Omental fat pad (tissue), 4 donors: ENCODE data around the gene MC1R. TPM values are rescaled to one million over a fixed set of nuclear protein-coding genes. Genes with fewer than 3 reads are reported as not detected.

Experiments used
- ATAC-seq: fragments of 150-250 bp; one replicate; pipeline ENCODE4 v1.9.1; 2016; ENCODE audit warnings: mild to moderate bottlenecking, moderate library complexity; ENCODE audit not compliant: low FRiP score
- DNase-seq: peaks from one replicate; pipeline ENCODE4 v3.0.0-alpha.2; 2019; ENCODE audit warnings: low spot score
- total RNA-seq, 4 donors: library from RNA; depleted of rRNA; stranded (reverse); fragments of >200 nt; gene quantifications; one replicate each; pipeline ENCODE4 v1.1.0, GENCODE V29; 2016
- TF ChIP-seq, protein P1 (sequence below), 3 donors: fragments of 450-650 bp; IDR thresholded peaks; one replicate each; pipeline ENCODE4 v1.5.1; 2016 to 2017; ENCODE audit warnings: antibody characterized with exemption in 3 of 3, mild to moderate bottlenecking in 3 of 3, moderate library complexity in 2 of 3

Gene MC1R
- total RNA-seq, 4 donors from 2014 or later, result 2.5 to 7.4 (median 6.0) TPM

DNA sequence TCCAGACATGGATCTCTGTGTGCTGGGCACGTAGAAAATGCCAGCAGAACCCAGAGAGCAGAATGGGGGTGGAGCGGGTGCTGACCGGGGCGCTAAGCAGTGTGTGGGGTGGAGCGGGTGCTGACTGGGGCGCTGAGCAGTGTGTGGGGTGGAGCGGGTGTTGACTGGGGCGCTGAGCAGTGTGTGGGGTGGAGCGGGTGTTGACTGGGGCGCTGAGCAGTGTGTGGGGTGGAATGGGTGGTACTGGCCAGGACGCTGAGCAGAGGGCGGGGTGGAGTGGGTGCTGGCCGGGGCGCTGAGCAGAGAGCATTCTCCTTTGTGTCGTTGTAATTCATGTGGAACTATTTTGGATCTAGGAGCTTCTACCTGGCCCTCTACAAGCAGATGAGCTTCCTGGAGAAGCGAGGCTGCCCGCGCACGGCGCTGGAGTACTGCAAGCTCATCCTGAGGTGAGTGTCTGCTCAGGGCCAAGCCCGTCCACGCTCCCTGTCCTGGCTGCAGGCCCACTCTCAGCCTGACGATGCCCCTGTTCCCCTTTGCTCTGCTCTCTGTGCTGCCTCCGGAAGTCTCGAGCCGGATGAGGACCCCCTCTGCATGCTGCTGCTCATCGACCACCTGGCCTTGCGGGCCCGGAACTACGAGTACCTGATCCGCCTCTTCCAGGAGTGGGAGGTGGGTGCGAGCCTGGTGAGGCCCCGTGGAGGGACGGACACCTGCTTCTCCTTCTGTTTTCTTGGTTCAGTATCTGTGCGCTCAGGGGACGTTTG lies 20.3 kb upstream of the MC1R start:
- TF ChIP-seq, protein P1, sequence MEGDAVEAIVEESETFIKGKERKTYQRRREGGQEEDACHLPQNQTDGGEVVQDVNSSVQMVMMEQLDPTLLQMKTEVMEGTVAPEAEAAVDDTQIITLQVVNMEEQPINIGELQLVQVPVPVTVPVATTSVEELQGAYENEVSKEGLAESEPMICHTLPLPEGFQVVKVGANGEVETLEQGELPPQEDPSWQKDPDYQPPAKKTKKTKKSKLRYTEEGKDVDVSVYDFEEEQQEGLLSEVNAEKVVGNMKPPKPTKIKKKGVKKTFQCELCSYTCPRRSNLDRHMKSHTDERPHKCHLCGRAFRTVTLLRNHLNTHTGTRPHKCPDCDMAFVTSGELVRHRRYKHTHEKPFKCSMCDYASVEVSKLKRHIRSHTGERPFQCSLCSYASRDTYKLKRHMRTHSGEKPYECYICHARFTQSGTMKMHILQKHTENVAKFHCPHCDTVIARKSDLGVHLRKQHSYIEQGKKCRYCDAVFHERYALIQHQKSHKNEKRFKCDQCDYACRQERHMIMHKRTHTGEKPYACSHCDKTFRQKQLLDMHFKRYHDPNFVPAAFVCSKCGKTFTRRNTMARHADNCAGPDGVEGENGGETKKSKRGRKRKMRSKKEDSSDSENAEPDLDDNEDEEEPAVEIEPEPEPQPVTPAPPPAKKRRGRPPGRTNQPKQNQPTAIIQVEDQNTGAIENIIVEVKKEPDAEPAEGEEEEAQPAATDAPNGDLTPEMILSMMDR (IDR thresholded peaks at IDR 0.05), result no peak
- DNase-seq (no peak), ATAC-seq (no peak)

DNA sequence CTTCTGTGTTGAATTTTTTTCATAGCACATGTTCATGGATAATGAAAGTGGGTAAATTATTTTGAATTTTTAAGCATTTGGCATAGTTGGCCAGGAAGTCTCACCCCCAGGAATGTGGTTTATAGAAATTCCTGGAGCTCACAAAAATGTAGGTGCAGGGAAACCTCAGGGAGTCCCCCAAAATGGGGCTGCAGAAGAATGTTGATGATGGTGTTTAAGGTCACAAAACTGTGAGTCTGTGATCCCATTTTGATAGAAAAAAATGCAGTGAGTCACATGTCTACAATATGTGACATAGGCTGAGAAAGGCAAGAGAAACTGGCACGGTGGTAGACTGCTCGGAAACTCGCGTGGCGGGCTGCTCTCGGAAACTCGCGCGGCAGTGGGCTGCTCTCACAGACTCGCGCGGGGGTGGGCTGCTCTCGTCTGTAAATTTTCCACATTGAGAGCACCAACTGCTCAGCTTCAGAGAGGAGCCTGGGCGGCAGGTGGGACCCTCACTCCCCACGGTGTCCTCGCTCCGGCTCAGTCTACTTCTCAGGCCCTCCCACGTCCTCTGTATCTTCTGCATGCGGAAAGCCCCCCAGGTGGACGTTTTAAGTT lies 18.7 kb upstream of the MC1R start:
- TF ChIP-seq, protein P1 (IDR thresholded peaks at IDR 0.05), result no peak
- no peak for ATAC-seq

DNA sequence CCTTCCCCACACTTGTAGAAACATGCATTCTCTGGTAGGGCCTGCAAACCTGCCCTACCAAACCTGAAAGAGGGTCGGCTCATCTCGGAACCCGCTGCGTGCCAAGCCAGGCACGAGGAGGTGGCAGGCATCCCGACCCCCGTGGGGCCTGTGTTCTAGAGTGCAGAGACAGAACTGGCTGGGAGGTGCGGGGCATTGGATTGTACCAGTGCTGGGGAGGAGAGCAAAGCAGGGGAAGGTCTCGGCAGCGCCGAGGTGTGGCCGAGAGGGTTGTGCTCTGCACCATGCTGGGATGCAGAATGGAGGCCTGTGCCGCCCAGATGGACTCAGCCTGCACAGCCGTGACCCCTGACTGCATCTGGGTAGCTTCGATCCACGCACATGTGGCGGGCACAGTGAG lies 17.8 kb upstream of the MC1R start:
- ATAC-seq, result no peak
- no peak for DNase-seq
- TF ChIP-seq, protein P1 (IDR thresholded peaks at IDR 0.05), result no peak

More for the DNA sequence above, 18.7 kb upstream of the MC1R start:
- no peak for DNase-seq

DNA sequence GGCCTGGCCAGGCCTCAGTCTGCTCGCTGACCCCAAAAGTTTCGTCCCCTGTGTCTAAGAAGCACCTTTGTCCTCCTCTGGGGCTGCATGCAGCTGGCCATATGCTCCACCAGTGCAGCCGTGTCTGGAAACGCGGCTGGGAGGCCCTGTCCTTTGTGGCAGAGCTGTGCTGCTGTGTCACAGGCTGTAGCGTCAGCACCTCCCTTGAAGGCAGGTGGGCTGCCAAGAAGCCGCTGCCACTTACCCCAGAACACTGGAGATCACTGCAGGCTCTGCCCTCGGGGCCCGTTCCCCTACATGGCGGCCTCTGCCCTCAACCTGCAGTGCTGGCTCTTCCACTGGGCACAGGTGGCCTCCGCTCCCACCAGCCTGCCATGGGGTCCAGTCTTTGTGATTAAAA lies 15.7 kb upstream of the MC1R start:
- TF ChIP-seq, protein P1 (IDR thresholded peaks at IDR 0.05), result no peak
- ATAC-seq (no peak), DNase-seq (no peak)

DNA sequence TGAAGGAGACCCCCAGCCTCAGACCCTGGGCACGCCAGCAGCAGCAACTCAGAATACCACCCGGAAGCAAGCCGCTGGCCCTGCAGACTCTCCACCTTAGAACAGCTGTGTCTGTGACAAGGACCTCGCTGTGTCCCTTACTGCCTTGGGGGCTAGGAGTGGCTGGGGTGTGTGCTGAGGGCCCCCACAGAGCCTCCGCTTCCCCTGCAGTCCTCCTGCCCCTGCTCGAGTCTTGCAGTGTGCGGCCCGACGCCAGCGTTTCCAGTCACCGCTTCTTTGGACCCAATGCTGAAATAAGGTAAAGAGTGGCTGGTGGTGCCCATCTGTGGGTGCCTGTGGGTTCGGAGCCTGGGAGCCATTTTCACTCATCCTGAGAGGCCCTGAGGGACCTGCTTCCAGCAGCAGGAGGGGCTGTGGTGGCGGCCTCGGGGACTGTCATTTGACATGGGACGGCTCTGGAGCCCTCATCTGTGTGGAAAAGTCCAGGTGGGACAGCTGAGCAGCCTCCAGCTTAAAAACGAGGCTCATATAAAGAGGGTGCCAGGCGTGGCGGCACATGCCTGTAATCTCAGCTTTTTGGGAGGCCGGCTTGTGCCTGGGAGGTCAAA lies 14.7 kb upstream of the MC1R start:
- TF ChIP-seq, protein P1 (IDR thresholded peaks at IDR 0.05), result no peak
- DNase-seq (no peak), ATAC-seq (no peak)

DNA sequence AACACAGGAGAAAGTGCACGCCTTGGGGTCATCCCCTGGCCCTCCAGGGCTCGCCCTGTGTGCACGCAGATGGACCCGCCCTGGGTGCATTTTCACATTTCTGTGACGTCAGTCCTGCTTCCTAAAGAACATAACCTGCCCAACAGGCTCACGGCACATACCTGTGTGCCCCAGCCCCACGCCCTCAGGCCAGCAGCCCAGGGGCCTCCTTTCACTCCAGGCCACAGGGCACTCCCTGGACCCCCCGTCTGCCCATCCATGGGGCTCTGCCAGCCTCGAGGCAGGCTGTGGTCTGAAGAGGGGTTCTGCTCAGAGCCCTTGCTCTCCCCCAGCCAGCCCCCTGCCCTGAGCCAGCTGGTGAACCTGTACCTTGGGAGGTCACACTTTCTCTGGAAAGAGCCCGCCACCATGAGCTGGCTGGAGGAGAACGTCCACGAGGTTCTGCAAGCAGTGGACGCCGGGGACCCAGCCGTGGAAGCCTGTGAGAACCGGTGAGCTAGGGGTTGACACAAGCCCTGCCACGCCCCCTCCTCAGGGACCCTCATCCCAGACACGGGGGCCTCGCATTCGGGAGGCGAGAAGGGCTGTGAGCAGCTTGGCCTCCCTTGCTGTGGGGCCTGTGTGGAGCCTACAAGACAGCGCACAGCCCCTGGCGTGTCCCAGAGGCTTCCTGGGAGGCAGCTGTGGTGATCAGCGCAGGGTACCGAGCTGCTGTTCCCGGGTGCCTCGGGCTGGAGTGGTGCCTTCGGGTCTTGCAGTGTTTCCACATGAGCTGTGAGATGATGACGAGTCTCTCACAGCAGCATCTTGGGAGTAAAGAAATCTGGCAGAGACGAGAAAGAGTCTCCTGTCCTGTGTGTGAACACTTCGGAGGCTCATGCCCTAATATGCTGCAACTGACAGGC lies 13.8 kb upstream of the MC1R start:
- TF ChIP-seq, protein P1 (IDR thresholded peaks at IDR 0.05), result no peak
- ATAC-seq (no peak), DNase-seq (no peak)
